HG02571 (cell line): ENCODE measurements around the gene PKHD1.

ENCODE experiments used
- ATAC-seq: cut with Tn5 transposase; IDR thresholded peaks from one replicate; pipeline ENCODE4 v1.9.1; 2021; ENCODE audit warnings: mild to moderate bottlenecking, moderate library complexity; ENCODE audit not compliant: unreplicated experiment

Gene PKHD1

DNA sequence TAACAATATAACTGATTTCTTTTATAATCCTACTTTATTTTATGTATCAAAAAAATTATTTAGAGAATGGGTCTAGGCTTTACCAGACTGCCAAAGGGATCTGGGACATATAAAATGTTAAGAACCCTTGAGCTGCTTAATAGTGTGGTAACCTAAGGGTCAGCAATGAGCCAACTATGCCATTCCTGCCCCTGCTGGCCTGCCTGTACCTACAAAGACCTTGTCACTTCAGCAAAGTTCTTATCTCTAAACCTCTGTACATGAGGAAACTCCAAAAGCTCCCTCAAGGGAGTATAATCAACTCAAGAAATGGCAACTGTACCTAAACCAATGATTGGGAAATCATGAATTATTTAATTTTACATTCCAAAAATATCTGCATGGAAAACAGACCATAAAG lies 266.9 kb downstream of the PKHD1 start:
- ATAC-seq, result no peak

DNA sequence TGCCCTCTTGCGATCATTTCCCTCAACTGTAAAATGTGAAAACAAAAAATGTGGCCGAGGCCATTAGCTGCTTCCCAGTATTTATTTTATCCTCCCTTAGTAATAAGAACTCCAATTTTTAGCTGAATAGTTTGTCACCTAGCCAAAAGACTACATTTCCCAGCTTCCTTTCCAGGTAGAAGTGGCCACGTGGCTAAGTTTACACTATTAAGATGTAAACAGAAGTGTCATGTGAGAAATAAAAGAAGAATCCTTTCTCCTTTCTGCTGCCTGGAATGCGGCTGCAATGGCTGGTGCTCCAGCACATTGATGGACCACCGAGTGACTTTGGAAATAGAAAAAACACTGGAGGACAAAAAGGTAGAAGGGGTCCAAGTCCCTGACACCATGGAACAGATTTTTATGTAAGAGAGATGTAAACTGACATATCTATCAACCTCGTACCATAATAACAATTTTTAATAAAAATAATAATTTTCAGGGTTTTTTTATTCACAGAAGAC lies 268.8 kb downstream of the PKHD1 start:
- ATAC-seq, result no peak

- ATAC-seq, result no peak
Observed at GRCh38 chr6:51817832-51818231, 269.6 kb downstream of the PKHD1 start.

- ATAC-seq, result no peak
Observed at GRCh38 chr6:51814418-51814817, 273.0 kb downstream of the PKHD1 start.

- ATAC-seq, result no peak
Observed at GRCh38 chr6:51813904-51814303, 273.5 kb downstream of the PKHD1 start.

GRCh38 chr6:51812231-51812630 lies 275.2 kb downstream of the PKHD1 start:
- ATAC-seq, result no peak

DNA sequence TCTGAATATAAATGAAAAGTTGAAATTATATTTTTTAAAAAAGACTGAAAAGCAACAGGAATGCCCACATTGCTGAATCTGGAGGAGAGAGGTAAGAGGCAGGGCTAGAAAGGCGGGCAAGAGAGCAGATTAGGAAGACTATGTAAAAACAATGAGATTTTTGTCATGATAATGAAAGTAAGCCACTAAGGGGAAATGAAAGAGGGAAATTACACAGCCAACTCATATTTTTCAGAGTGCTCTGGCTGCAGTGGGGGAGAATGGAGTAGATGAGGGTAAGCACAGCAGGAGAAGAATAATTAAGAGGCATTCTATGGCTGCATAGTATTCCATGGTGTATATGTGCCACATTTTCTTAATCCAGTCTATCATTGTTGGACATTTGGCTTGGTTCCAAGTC lies 281.9 kb downstream of the PKHD1 start:
- no peak for ATAC-seq

DNA sequence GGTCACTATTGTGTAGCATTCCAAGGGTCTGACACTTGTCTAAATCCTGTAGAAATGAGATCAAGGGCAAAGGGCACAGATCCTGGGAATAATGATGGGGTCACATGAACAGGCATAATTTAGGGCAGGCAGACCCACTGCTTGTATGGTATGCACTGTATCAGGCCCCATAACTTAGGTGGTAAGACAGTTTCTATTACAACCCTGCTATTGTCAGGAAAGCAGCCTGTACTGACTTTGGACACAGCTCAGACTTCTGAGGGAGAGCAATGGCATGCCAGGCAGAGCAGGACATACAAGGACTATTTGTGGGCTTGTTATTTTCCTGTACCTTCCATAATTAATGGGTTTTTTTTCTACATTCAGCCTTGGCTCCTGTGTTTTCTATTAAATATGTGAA lies 286.8 kb downstream of the PKHD1 start:
- no peak for ATAC-seq

DNA sequence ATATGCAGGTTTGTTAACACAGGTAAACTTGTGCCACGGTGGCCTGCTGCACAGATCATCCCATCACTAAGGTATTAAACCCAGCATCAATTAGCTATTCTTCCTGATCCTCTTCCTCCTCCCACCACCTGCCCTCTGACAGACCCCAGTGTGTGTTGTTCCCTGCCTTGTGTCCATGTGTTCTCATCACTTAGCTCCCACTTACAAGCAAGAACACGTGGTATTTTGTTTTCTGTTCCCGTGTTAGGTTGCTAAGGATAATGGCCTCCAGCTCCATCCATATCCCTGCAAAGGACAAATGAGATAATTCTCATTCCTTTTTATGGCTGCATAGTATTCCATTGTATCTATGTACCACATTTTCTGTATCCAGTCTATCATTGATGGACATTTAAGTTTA lies 294.0 kb downstream of the PKHD1 start:
- ATAC-seq, result no peak

- no peak for ATAC-seq
Observed at GRCh38 chr6:51792273-51793030, 295.0 kb downstream of the PKHD1 start.

GRCh38 chr6:51790946-51791345 lies 296.5 kb downstream of the PKHD1 start:
- ATAC-seq, result no peak

- no peak for ATAC-seq
Observed at GRCh38 chr6:51788121-51788520, 299.3 kb downstream of the PKHD1 start.

DNA sequence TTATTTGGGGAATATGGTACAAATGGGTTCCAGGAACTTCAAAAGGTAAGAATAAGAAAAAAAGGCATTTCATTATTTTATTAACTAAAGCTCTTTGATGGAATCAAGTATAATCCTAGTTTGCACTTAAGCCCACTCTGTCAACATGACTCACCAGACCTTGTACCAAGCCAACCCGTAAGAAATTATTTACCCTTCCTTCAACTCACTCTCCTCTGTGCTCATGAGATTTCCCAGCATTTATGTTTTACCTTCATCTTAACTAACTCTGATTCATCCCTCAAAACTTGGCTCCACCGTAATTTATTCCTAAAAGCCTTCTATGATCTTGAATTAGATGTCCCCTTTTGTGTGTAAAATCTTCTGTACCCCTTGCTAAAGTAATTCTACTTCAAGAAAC lies 308.7 kb downstream of the PKHD1 start:
- no peak for ATAC-seq

DNA sequence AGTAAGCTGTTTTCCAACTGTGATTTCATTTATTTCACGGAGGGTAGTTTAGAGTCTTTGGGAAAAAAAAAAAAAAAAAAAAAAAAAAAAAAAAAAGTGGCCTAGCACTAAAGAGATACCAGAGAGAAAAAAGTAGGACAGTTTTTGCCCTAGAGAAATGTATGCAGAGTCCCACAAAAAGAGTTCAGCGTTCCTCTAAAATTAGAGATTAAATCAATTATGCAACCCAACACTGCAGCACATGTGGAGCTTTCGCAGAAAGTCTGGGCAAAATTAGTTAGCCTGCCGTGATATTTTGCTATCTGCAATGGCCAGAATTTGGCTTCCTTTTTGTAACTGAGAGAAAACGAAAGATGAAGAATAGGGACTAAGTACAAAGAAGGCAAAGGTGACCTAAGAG lies 309.8 kb downstream of the PKHD1 start:
- ATAC-seq, result no peak

DNA sequence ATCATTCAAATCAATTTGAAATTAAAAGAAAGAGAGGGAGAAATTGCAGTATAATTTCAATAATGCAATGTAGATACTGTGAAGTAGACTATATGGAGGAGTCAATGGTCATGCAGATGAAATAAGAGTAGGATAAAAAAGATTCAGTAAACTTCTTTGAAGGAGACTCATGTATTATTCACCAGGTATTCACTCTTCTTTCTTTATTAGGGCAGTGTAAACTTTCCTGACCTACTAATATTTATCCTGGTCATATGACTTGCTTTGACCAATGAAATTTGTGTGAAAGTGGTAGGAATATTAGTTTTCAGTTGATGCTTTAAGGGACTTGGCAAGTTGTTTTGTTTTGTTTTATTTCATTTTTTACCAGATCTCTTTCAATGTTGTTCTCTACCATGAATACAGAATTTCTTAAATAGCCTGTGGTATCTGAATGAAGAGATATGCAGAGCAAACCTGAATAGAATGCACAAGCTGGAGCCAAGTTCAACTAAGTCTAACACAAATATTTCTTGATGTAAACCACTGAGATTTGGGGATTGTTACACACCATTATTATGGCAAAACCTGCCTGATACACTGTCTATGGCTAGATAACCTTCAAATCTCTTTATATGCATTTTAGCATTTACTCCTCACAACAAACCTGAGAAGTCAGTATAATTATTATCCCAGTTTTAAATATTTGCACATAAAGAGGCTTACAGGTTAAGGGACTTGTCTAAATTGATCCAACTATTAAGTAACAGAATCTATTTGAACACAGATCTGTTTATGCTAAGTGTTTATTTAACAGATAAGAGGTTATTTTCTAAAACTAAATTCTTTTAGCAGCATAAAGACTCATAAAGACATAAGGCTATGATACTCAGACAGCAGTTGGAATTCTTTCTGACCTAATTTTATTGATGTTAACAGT lies 311.2 kb downstream of the PKHD1 start:
- no peak for ATAC-seq

GRCh38 chr6:51768087-51768486 lies 319.3 kb downstream of the PKHD1 start:
- no peak for ATAC-seq

DNA sequence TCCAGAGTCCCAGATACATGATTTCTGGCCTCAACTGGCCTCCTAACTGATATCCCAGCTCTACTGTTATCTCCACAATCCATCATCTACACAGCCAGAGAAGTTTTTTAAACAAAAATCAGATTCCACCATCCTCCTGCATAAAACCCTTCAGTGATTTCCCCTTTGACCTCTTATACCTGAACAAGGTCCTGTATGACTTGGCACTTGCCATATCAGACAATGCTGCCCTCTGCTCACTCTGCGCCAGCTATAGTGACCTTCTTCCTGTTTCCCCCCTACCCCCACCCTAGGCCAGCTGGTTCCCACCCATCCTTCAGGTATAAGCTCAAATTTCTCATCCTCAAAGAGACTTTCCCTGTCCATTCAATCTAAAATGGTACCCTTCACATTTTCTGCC lies 322.2 kb downstream of the PKHD1 start:
- no peak for ATAC-seq

DNA sequence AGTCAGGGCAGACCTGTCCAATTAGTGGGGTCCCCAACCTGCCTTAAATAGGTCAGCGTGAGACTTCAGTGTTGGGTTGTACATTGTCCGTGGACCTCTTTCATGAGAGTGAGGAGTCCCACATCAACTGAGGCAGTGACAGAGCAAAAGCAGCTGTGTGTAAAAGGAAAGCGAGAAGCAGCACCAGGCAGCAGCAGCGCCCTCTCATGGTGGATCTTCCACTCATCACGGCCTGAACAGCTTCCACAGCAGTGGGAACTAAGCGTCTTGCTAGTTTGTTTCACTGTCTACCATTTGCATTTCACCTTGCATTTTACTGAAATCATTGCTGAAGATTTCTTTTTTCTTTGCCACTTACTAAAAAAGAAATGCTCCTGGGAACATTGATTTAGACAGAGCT lies 333.8 kb downstream of the PKHD1 start:
- no peak for ATAC-seq

- no peak for ATAC-seq
Observed at GRCh38 chr6:51743999-51744398, 343.4 kb downstream of the PKHD1 start.

GRCh38 chr6:51740658-51741057 lies 346.8 kb downstream of the PKHD1 start:
- ATAC-seq, result no peak

GRCh38 chr6:51738614-51739013 lies 348.8 kb downstream of the PKHD1 start:
- no peak for ATAC-seq
